GM18909 (cell line): ENCODE measurements around the gene NOVA2.

Experiments used
- ATAC-seq: cut with Tn5 transposase; IDR thresholded peaks from one replicate; pipeline ENCODE4 v1.9.1; 2021; ENCODE audit warnings: mild to moderate bottlenecking; ENCODE audit not compliant: unreplicated experiment, poor library complexity

Gene NOVA2

GRCh38 chr19:45969676-45970075 lies 4.0 kb downstream of the NOVA2 start:
- no peak for ATAC-seq

- ATAC-seq = no peak
These were observed 5.0 kb downstream of the NOVA2 start for GRCh38 chr19:45968626-45969025.

DNA sequence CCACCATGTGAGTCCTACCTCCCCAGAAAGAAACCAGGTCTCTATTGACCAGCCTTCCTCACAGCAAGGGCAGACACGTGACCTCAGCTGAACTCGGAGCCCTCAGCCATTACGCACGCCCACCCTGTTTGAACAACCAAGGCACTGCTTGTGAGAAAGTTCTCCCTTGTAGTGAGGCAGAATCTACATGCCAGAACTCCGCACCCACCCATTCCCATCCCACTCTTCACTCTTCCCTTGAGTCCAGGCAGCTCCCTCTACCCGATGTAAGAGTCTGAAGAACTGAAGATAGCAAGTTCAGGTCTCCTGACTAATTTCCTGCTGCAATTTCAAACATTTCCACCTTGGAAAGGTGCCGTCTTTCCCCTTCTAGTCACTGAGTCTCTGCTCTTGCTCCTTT lies 6.4 kb downstream of the NOVA2 start:
- ATAC-seq = no peak

DNA sequence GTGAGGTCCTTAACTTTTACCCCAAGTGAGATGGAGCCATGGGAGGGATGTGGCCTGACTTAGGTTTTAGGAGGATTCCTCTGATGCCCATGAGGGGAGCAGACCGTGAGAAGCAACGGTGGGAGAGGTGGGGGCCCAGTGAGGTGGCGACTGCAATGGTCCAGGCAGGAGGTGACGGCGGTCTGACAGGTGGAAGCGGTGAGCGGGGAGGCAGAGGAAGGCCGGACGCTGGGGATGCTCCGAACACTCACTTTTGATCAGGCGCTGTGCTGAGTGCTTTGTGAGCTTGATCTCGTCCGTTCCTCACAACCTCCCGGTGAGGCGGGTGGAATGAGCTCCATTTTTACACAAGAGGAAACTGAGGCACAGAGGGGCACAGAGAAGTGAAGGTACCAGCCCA lies 11.6 kb downstream of the NOVA2 start:
- no peak for ATAC-seq

DNA sequence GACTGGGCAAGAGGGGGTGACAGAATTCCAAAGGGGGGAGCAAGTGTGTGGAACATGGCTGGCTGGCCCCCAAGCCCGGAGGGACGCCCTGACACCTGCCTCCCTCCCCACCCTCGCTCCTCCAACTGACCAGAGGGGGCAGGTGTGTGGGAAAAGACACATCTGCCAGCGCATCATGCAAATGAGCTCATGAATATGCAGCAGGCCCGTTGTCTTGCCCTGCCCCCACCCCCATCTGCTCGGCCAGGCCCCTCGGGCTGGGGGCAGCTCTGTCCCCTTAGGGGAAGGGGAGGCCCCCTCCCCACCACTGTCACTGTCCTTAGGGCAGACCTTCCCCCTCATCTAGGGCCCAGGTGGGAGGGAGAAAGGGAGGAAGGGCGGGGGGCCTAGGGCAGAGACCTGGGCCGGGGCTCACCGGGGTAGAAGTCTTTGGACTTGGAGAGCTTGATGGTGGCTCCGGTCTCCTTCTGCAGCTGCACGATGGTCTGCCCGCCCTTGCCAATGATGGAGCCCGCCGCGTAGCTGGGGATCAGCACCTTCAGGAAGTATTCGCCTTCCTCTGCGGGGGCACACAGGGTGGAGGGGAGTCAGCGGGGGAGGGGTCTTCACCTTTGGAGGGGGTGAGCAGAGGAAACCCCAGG lies 12.9 kb downstream of the NOVA2 start:
- no peak for ATAC-seq

- no peak for ATAC-seq
These were observed 14.1 kb downstream of the NOVA2 start for GRCh38 chr19:45959517-45960025.

GRCh38 chr19:45958769-45959516 lies 14.7 kb downstream of the NOVA2 start:
- no peak for ATAC-seq

DNA sequence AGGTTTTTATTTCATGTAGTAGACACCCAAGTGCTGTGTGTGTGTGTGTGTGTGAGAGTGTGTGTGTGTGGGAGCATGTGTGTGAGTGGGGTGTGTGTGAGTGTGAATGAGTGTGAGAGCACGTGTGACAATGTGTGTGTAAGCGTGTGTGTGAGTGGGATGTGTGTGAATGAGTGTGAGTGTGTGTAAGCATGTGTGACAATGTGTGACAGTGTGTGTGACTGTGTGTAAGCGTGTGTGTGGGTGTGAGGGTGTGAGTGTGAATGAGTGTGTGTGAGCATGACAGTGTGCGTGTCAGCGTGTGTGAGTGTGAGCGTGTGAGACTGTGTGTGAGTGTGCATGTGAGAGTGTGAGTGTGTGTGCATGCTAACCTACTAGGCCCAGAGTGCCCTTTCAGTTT lies 15.3 kb downstream of the NOVA2 start:
- ATAC-seq = no peak

DNA sequence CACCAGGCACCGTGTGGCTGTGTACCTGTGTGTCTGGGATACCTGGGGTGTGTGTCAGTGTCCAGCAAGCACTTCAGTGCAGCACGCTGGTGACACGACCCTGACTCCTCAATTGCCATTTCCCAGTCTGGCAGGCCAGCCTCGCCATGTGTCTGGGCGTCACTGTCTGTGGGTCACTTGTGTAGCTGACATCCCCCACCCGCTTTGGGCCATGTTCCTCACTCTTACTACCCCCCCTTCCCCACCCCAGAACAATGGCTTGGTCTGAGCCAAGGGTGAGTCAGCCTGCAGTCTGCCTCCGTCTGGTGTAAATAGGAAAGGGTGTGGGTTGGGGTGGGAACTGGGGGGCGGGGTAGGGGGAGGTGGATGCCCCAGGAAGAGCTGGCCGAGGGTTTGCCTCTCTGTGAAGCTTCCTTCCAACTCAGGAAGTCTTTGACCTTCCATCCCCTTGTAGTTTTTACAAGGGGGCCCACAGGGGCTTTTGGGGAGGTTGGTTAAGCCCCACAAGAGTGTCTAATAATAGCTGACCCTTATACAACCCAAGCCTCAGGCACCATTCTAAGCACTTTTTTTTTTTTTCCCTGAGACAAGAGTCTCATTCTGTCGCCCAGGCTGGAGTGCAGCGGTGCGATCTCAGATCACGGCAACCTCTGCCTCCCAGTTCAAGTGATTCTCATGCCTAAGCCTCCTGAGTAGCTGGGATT lies 17.6 kb downstream of the NOVA2 start:
- ATAC-seq = no peak

- ATAC-seq = no peak
These were observed 19.5 kb downstream of the NOVA2 start for GRCh38 chr19:45954156-45954555.

DNA sequence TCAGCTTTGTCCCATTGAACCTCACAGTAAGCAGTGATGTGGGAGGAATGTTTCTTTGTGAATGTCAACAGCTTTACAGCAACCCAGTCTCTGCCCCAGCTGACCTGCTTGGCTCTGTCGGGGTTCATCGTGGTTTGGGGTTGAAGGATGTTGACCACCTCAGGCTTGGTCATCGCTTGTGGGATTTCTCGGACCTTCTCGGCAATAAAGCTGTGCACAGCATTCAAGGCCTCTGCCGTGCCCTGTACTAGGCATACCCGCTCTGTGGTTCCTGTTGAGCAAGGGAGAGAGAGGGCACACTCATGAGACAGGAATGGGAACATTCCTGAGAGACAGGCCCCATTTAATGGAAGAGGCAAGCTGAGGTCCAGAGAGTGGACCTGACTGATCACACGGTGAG lies 20.0 kb downstream of the NOVA2 start:
- ATAC-seq = no peak

DNA sequence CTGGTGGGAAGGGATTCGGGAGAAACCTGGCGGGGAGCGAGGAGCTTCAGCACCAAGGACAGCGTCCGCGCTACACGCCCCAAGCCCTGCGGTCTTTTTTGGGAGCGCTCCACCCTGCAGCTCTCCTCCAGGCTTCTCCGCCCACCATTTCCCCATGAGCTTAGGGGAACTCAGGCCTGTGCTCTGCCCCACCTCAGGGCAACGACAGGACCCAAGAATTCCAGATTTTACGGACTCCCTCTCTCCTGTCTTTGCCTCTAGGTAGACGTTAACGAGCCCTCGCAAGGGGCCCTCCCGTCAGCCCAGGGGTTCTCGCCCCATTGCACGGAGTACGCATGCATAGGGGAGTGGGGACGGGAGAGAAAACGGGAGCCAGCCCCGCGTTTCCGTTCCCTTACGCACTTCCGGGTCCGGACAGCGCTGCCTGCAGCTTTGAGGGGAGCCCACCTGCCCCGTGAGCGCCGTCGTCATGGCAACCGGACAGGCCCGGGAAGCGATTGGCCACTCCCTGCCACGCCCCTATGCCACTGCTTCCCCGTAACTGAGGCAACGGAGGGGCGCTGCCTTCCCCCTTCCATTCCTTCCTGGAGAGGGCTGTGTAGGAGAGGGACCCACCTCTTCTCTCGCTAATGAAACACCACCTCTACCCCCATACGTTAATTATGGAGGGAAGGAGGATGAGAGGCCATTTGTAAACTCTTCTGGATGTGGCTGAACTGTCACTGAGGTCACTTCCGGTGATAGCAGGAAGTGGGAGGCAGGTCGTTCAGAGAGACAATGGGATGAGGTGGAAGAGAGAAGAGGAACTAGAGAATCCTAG lies 20.8 kb downstream of the NOVA2 start:
- ATAC-seq = no peak

DNA sequence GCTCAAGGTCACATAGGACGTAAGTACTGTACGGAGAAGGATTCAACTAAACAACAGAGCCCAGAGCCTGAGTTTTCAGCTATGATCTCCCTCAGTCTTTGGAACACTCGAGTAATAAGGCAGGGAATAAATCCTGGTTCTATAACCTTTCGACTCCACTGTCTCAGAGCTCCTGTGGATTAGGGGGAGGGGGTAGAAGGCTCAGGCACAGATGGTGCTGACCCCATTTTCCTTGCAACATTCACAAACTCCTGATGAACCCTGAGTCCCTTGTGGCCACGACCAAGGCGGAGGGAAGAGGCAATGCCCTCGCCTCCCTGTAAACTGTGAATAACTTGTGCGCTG lies 21.4 kb downstream of the NOVA2 start:
- ATAC-seq = no peak

GRCh38 chr19:45947926-45948325 lies 25.7 kb downstream of the NOVA2 start:
- no peak for ATAC-seq

DNA sequence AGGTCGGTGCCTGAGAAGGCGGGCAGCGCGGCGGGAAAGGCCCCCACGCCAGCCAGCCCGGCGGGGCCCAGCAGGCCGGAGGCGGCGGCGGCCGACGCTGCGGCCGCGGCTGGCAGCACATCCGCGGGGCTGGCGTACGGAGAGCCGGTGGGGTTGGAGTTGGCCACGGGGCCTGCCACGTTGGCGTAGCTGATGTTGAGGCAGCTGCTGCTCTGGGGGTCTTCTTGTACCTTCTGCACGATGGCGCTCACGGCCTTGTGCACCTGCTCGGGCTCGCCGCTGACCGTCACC lies 33.2 kb downstream of the NOVA2 start:
- ATAC-seq = no peak

DNA sequence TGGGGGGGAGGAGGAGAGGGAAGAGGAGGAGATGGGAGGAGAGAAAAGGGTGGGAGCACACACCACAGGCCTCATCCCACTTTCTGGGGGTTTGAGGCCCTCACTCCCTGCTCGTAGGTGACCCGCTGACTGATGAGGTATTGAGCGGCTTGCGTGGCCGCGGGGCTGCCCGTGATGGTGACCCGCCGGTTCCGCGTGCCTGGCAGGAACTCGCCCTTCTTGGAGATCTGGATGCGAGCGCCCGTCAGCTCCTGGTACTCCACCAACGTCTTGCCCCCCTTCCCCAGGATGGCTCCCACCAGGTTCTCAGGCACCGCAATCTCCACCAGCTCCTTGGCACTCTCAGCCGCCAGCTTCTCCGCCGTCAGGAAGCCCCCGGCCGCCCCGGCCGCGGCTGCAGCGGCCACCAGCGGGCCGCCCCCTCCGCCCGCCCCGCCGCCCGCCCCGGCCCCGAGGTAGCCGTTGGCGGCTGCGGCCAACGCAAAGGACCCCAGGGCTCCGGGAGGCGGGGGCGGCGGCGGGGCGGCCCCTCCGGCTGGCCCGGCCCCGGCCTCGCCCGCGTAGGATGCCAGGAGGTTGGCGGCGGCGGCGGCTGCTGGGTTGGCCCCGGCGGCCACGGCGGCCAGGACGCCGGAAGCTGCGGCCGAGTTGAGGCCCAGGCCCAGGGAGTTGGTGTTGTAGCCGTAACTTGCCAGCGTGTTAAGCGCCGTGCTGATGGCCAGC lies 33.7 kb downstream of the NOVA2 start:
- ATAC-seq = no peak

- ATAC-seq = no peak
These were observed 34.8 kb downstream of the NOVA2 start for GRCh38 chr19:45938733-45939319.

DNA sequence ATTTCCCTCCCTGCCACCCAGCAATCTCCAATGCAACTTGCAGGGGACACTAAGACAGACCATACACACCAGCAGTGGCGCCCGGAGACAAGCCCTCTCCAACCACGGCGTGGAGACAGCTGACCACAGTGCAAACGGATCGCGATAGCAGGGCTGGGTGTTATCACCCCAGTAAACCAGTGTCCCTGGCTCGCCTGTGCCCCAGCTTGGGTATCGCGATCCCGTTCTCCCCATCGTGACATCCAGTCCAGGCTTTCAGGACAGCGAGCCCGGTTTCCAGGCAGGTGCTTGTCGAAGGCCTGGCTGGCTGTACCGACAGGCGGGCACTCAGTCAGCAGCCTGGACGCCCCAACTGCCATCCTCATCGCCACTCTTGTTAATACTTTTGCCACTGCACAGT lies 38.4 kb downstream of the NOVA2 start:
- ATAC-seq = no peak

DNA sequence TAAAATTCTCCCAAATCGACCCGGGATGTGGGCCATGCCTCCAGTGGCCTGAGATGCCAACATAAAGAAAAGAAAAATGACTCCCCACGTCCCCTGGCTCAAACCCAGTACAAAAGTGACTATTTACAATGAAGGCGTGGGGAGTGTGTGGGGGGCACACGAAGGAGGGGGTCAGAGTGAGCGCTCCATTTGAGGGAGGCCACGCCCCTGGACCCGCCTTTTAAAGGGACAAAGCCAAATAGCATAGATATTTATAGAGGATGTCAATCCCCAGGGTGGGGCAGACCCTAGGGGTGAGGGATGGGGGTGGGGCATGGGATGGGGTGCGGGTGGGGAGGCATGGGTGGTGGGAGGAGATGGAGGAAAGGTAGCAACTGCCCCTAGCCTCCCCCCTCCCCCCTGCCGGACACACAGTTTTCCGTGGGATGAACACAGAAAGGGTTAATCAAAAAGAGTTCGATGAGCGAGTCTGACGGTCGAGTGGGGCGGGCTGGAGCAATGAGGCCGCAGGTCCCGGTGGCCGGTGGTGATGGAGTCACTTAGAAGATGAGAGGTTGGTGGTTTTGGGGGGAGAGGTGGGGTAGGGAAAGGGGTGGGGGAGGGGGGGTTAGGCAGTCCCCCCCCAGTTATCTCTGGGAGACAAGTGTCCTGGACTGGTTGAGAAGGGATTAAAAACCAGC lies 39.0 kb downstream of the NOVA2 start:
- no peak for ATAC-seq
